CD14-positive monocyte (primary cell): Measurements from ENCODE around the gene HOXB3. TPM values are rescaled to one million over a fixed set of nuclear protein-coding genes. Genes with fewer than 3 reads are reported as not detected.

Experiments used
- DNase-seq, 3 donors: peaks; one replicate each; pipeline ENCODE4 v3.0.0-alpha.2; 2011 to 2022
- H2AFZ ChIP-seq: 2 replicates; pipeline ENCODE4 v1.6.0; 2012; ENCODE audit warnings: mild to moderate bottlenecking, low read depth, low read length, inconsistent platforms; ENCODE audit not compliant: insufficient read depth, poor library complexity, severe bottlenecking
- H3K27ac ChIP-seq, 2 donors: 1 replicate in 1 of 2; 2 replicates in 1 of 2; pipeline ENCODE4 v1.5.1; 2012 to 2013; ENCODE audit warnings: low read length in 2 of 2, control low read depth in 1 of 2, inconsistent platforms in 1 of 2, low read depth in 1 of 2, mild to moderate bottlenecking in 1 of 2
- H3K27me3 ChIP-seq, 2 donors: one replicate each; pipeline versions ENCODE4 v1.6.0 to v1.6.1; 2011 to 2013; ENCODE audit warnings: low read length in 2 of 2; ENCODE audit not compliant: control insufficient read depth in 2 of 2, insufficient read depth in 2 of 2
- H3K36me3 ChIP-seq, 2 donors: replicated peaks in 1 of 2; 1 replicate in 1 of 2; 2 replicates in 1 of 2; pipeline versions ENCODE4 v1.5.1 to v1.6.1; 2012 to 2013; ENCODE audit warnings: low read length in 2 of 2, control low read depth in 1 of 2, inconsistent platforms in 1 of 2, mild to moderate bottlenecking in 1 of 2; ENCODE audit not compliant: insufficient read depth in 2 of 2, control insufficient read depth in 1 of 2
- H3K4me1 ChIP-seq, 2 donors: 1 replicate in 1 of 2; 2 replicates in 1 of 2; pipeline versions ENCODE4 v1.5.1 to v1.6.1; 2012 to 2013; ENCODE audit warnings: low read length in 2 of 2, control low read depth in 1 of 2, inconsistent platforms in 1 of 2, mild to moderate bottlenecking in 1 of 2, moderate library complexity in 1 of 2; ENCODE audit not compliant: insufficient read depth in 2 of 2, control insufficient read depth in 1 of 2
- H3K4me2 ChIP-seq: replicated peaks from 2 replicates; pipeline ENCODE3; 2012; ENCODE audit warnings: low read length, moderate library complexity, mild to moderate bottlenecking; ENCODE audit not compliant: poor library complexity, severe bottlenecking; ENCODE audit errors: extremely low read depth
- H3K4me3 ChIP-seq, 3 experiments: fragments of 200-600 bp in 1 of 3; sonication (generic) in 1 of 3; replicated peaks in 1 of 3; 1 replicate in 2 of 3; 2 replicates in 1 of 3; pipeline ENCODE4 v1.5.1; 2011 to 2013; ENCODE audit warnings: low read length in 3 of 3, mild to moderate bottlenecking in 3 of 3, control low read depth in 2 of 3, low read depth in 2 of 3, inconsistent platforms in 1 of 3, moderate library complexity in 1 of 3
- H3K79me2 ChIP-seq: 2 replicates; pipeline ENCODE4 v1.6.0; 2012; ENCODE audit warnings: mild to moderate bottlenecking, control low read depth, inconsistent platforms, low read length, moderate library complexity; ENCODE audit not compliant: insufficient read depth
- H3K9ac ChIP-seq: 2 replicates; pipeline ENCODE4 v1.6.0; 2017; ENCODE audit warnings: low read length, mild to moderate bottlenecking; ENCODE audit not compliant: insufficient read depth, poor library complexity, severe bottlenecking
- H3K9me3 ChIP-seq, 2 donors: replicated peaks in 1 of 2; 1 replicate in 1 of 2; 2 replicates in 1 of 2; pipeline versions ENCODE4 v1.5.1 to v1.6.1; 2012 to 2013; ENCODE audit warnings: low read length in 2 of 2, control low read depth in 1 of 2; ENCODE audit not compliant: control insufficient read depth in 1 of 2, insufficient read depth in 1 of 2
- H4K20me1 ChIP-seq: 2 replicates; pipeline ENCODE4 v1.6.0; 2012; ENCODE audit warnings: mild to moderate bottlenecking, low read length, control low read depth, moderate library complexity; ENCODE audit not compliant: insufficient read depth
- H3K27ac Mint-ChIP-seq, 7 donors: one replicate each; pipeline ENCODE4 v1.8.0; 2020; ENCODE audit warnings: mild to moderate bottlenecking in 7 of 7, mixed read lengths in 7 of 7, moderate library complexity in 6 of 7, inconsistent platforms in 2 of 7
- H3K27me3 Mint-ChIP-seq, 3 donors: one replicate each; pipeline ENCODE4 v1.8.0; 2021 to 2022; ENCODE audit warnings: low read depth in 3 of 3, mild to moderate bottlenecking in 3 of 3, mixed read lengths in 3 of 3, moderate library complexity in 3 of 3, inconsistent platforms in 1 of 3
- H3K36me3 Mint-ChIP-seq, 2 donors: one replicate each; pipeline ENCODE4 v1.8.0; 2020; ENCODE audit warnings: mixed read lengths in 2 of 2, inconsistent platforms in 1 of 2, mild to moderate bottlenecking in 1 of 2
- H3K4me1 Mint-ChIP-seq: one replicate; pipeline ENCODE4 v1.8.0; 2020; ENCODE audit warnings: mild to moderate bottlenecking, mixed read lengths
- H3K4me3 Mint-ChIP-seq, 2 donors: one replicate each; pipeline ENCODE4 v1.8.0; 2020; ENCODE audit warnings: mild to moderate bottlenecking in 2 of 2, mixed read lengths in 2 of 2, moderate library complexity in 1 of 2
- H3K9me3 Mint-ChIP-seq, 7 donors: one replicate each; pipeline ENCODE4 v1.8.0; 2020 to 2022; ENCODE audit warnings: mixed read lengths in 7 of 7, mild to moderate bottlenecking in 6 of 7, moderate library complexity in 6 of 7, inconsistent platforms in 2 of 7
- WGBS: methylation state at CpG from one replicate; pipeline ENCODE4 v1.1.5; 2013; ENCODE audit warnings: missing lambda C conversion rate; ENCODE audit not compliant: insufficient coverage; 5-methylcytosine and 5-hydroxymethylcytosine counted together
- intact Hi-C, 2 donors: fragments of 100-400 bp; cut with micrococcal nuclease; formaldehyde crosslinking; loops; one replicate each; pipeline versions ENCODE4 v1.15.0 to v1.15.1; 2023
- polyA plus RNA-seq, 3 donors: library from polyadenylated mRNA; depleted of rRNA in 1 of 3; unstranded in 2 of 3; stranded (reverse) in 1 of 3; fragments of 300-500 nt in 2 of 3; fragments of >200 nt in 1 of 3; fragmentation: Illumina TruSeq in 2 of 3; gene quantifications; 1 replicate in 2 of 3; 2 replicates in 1 of 3; pipeline ENCODE4 v1.2.3, GENCODE V29; 2012 to 2021
- TF ChIP-seq, protein P1 (sequence below): fragments of 200-600 bp; IDR thresholded peaks from one replicate; pipeline ENCODE4 v1.8.0; 2022; ENCODE audit warnings: antibody characterized with exemption, mild to moderate bottlenecking

Gene HOXB3
- polyA plus RNA-seq, 3 donors, result 0.56 TPM; not detected in 2

DNA sequence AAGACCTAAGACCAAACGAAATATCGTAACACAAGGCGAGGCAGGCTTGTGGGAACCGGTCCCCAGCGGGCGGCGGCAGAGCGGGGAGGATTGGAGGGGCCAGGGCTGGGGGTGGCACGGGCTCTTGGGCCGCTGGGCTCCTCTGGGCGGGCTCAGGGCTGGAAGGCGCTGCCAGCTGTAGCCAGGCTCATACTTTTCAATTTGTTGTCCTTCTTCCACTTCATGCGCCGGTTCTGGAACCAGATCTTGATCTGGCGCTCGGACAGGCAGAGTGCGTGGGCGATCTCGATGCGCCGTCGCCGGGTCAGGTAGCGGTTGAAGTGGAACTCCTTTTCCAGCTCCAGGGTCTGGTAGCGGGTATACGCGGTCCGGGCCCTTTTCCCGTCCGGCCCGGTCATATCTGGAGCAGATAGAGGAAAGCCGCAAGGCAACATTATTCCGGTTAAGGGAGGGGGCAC lies 2.0 kb upstream of the HOXB3 start:
- peaks cover 0 to 35% (median 13%) of the 10 kb centered on the region in 7 donors for H3K9me3 Mint-ChIP-seq
- no peaks in the 10 kb centered on the region for H4K20me1 ChIP-seq
- intact Hi-C loops, result loop anchor here (5.0 kb wide), 2 partner anchors 100 to 255 kb away; no protein-coding TSS in a partner anchor
- H3K4me3 Mint-ChIP-seq, result peak overlapping the region in 1 of 2 donors; percentile 92
- H3K9ac ChIP-seq, result no peak overlapping the region
- no peak overlapping the region for H3K27ac ChIP-seq
- no peak overlapping the region for H3K27ac Mint-ChIP-seq
- H3K27me3 Mint-ChIP-seq, result peaks cover 99 to 100% (median 100%) of the 10 kb centered on the region in 3 donors
- no peak overlapping the region for H3K4me2 ChIP-seq
- H3K4me1 ChIP-seq, result peaks cover 21 to 34% of the 10 kb centered on the region in 2 donors
- H3K36me3 Mint-ChIP-seq, result peaks cover 13 to 37% of the 10 kb centered on the region in 2 donors
- H3K4me3 ChIP-seq, result no peak overlapping the region
- TF ChIP-seq, protein P1, sequence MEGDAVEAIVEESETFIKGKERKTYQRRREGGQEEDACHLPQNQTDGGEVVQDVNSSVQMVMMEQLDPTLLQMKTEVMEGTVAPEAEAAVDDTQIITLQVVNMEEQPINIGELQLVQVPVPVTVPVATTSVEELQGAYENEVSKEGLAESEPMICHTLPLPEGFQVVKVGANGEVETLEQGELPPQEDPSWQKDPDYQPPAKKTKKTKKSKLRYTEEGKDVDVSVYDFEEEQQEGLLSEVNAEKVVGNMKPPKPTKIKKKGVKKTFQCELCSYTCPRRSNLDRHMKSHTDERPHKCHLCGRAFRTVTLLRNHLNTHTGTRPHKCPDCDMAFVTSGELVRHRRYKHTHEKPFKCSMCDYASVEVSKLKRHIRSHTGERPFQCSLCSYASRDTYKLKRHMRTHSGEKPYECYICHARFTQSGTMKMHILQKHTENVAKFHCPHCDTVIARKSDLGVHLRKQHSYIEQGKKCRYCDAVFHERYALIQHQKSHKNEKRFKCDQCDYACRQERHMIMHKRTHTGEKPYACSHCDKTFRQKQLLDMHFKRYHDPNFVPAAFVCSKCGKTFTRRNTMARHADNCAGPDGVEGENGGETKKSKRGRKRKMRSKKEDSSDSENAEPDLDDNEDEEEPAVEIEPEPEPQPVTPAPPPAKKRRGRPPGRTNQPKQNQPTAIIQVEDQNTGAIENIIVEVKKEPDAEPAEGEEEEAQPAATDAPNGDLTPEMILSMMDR, result no peak
- peaks cover 0 to 26% of the 10 kb centered on the region in 2 donors for H3K9me3 ChIP-seq
- peaks cover 82 to 100% of the 10 kb centered on the region in 2 donors for H3K27me3 ChIP-seq
- no peaks in the 10 kb centered on the region for H3K36me3 ChIP-seq
- 8% methylated on average over 24 of the region's 33 CpGs for WGBS
- peaks cover 48% of the 10 kb centered on the region for H3K4me1 Mint-ChIP-seq
- H2AFZ ChIP-seq, result no peak overlapping the region
- H3K79me2 ChIP-seq, result no peaks in the 10 kb centered on the region
- no peak for DNase-seq

DNA sequence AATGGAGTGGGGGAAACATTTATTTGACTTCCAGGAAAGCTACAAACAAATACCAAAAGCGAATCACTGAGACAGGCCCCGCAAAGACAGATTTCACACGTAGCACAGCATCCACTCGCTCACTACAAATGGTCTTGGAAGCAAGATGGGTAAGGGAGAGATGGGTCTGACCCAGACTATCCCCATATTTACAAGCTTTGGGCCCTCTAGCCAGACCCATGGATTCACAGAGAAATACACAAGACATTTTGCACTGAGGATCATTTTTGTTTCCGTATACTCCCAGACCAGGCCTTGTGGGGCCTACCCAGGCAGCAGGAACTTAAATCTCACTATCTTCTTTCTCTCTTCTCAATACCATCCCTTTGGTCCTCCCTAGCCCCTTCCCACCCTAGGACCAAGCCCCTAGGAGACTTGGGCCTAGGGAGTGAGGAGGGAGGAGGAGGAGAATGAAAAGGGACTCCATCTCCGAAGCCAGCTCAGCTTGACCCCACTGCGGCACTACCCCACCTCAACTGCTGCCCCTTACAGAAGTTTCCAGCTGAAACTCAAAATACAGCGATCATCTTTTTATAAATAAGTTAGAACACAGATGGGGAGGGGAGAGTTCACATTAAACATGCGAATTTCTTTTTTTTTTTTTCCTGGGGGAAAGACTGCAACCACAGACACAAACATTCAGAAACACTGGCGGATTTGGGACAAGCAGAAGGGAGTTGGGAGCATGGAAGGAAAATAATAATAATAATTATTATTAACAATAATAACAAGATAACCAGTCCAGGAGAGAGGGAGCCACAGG lies 1.4 kb upstream of the HOXB3 start:
- Histone ChIP-seq H3K4me2 (no peak overlapping the region), H3K9ac (no peak overlapping the region), H3K4me3 (no peak overlapping the region), H3K9me3 (peaks cover 0 to 20% of the 10 kb centered on the region in 2 donors), H3K36me3 (no peaks in the 10 kb centered on the region), H4K20me1 (no peaks in the 10 kb centered on the region), H3K27me3 (peaks cover 82 to 100% of the 10 kb centered on the region in 2 donors), H2AFZ (no peak overlapping the region), H3K27ac (no peak overlapping the region), H3K79me2 (no peaks in the 10 kb centered on the region), H3K4me1 (peaks cover 23 to 34% of the 10 kb centered on the region in 2 donors)
- H3K4me1 Mint-ChIP-seq, result peaks cover 47% of the 10 kb centered on the region
- TF ChIP-seq, protein P1, result no peak
- H3K4me3 Mint-ChIP-seq, result peak overlapping the region in 1 of 2 donors; percentile 81
- intact Hi-C loops, result loop anchor here (5.0 kb wide), 2 partner anchors 99 to 254 kb away; no protein-coding TSS in a partner anchor
- DNase-seq, result no peak
- peaks cover 99 to 100% (median 100%) of the 10 kb centered on the region in 3 donors for H3K27me3 Mint-ChIP-seq
- H3K9me3 Mint-ChIP-seq, result peaks cover 0 to 34% (median 13%) of the 10 kb centered on the region in 7 donors
- H3K27ac Mint-ChIP-seq, result no peak overlapping the region
- H3K36me3 Mint-ChIP-seq, result peaks cover 7 to 35% of the 10 kb centered on the region in 2 donors
- no CpG with 5 or more reads among the region's 10 CpGs for whole genome bisulfite sequencing
